HFFc6 (cell line): ENCODE measurements around the gene ABI3BP. TPM values are rescaled to one million over a fixed set of nuclear protein-coding genes. Genes with fewer than 3 reads are reported as not detected.
A peak's percentile ranks its signal among the peaks of the same experiment; 100 is the strongest.

Experiments used
- DNase-seq: peaks from one replicate; pipeline ENCODE4 v3.0.0-alpha.2; 2018
- H3K27ac Mint-ChIP-seq: 2 replicates; pipeline ENCODE4 v1.8.0; 2020; ENCODE audit warnings: mild to moderate bottlenecking, mixed read lengths
- H3K27me3 Mint-ChIP-seq: 2 replicates; pipeline ENCODE4 v1.8.0; 2021; ENCODE audit warnings: mild to moderate bottlenecking, moderate library complexity, mixed read lengths; ENCODE audit not compliant: insufficient read depth
- H3K36me3 Mint-ChIP-seq: 2 replicates; pipeline ENCODE4 v1.8.0; 2021; ENCODE audit warnings: low read depth, mixed read lengths
- H3K4me1 Mint-ChIP-seq: 2 replicates; pipeline ENCODE4 v1.8.0; 2020; ENCODE audit warnings: low read depth, mixed read lengths
- H3K4me3 Mint-ChIP-seq: 2 replicates; pipeline ENCODE4 v1.8.0; 2020; ENCODE audit warnings: mild to moderate bottlenecking, moderate library complexity, mixed read lengths
- H3K9me3 Mint-ChIP-seq: 2 replicates; pipeline ENCODE4 v1.8.0; 2020; ENCODE audit warnings: mild to moderate bottlenecking, mixed read lengths
- CTCF ChIP-seq: fragments of 200-600 bp; sonication (generic); IDR thresholded peaks from 2 replicates; pipeline ENCODE4 v1.5.0; 2021; ENCODE audit warnings: antibody characterized with exemption, mild to moderate bottlenecking
- total RNA-seq, 6 experiments: library from RNA; stranded (reverse); fragmentation: NEBNext Ultra II Directional; extraction: Animal tissue kit (Norgen Biotek cat#: 25700); gene quantifications; 2 replicates in 1 of 6; 3 replicates in 5 of 6; pipeline ENCODE4 v1.2.3, GENCODE V29; 2021

The ABI3BP gene
- total RNA-seq, 6 experiments from 2014 or later: 12.4 to 27.8 (median 24.6) TPM

DNA sequence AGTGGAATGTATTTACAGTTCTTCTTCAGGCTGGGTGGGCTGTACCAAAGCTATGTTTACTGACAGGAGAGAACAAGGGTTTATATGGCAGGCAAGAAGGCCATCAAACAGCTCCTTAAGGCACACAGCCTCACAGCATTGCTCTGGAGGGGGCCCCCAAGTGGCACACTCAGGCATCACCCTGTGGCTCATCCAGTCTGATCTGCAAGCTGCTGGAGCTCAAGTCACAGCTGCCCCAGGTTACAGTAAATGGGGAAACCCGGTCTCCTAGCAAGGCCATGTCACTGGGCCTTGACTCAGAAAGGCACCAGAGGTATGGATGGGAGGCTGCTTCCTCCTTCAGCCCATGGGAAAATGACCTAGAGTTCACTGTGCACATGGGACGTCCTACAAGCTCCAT, 216.5 kb downstream of the ABI3BP start:
- no peaks in the 10 kb centered on the region for H3K9me3 Mint-ChIP-seq
- peak; percentile 31 for TF ChIP-seq CTCF
- DNase-seq: no peak
- H3K27me3 Mint-ChIP-seq: no peaks in the 10 kb centered on the region; the same call in 1 of the 2 replicates
- H3K4me3 Mint-ChIP-seq: no peak overlapping the region
- peaks cover 61% of the 10 kb centered on the region for H3K4me1 Mint-ChIP-seq
- H3K36me3 Mint-ChIP-seq: peaks cover 5% of the 10 kb centered on the region; the same call in 1 of the 2 replicates
- peak overlapping the region; percentile 80 for H3K27ac Mint-ChIP-seq

GRCh38 chr3:100776097-100776729, 217.0 kb downstream of the ABI3BP start:
- peak overlapping the region; percentile 16; the same call in 1 of the 2 replicates for H3K27ac Mint-ChIP-seq
- H3K9me3 Mint-ChIP-seq: no peaks in the 10 kb centered on the region
- H3K36me3 Mint-ChIP-seq: peaks cover 5% of the 10 kb centered on the region; the same call in 1 of the 2 replicates
- TF ChIP-seq CTCF: no peak
- no peak for DNase-seq
- H3K27me3 Mint-ChIP-seq: no peaks in the 10 kb centered on the region; the same call in 1 of the 2 replicates
- H3K4me3 Mint-ChIP-seq: no peak overlapping the region
- H3K4me1 Mint-ChIP-seq: peaks cover 56% of the 10 kb centered on the region

DNA sequence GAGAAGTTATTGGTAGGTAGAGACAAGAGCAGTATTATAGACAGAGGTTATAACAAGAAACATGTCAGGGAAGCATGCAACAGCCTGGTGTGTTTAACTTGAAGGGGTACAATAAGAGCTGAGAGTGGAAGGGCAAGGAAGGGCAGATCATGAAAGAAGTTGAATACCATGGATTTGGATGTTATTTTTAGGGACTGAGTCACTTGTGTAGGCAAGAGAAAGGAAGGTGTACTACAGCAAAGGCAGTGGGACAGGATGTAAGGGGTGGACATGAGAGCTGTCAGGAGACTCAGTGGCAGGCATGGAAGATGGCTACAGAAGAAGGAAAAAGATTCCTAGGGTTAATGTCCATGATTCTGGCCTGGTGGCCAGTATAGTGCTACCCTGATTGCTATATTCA, 217.6 kb downstream of the ABI3BP start:
- no peak for TF ChIP-seq CTCF
- Mint-ChIP-seq H3K9me3 (no peaks in the 10 kb centered on the region), H3K4me3 (no peak overlapping the region), H3K4me1 (peaks cover 50% of the 10 kb centered on the region), H3K27ac (no peak overlapping the region; the same call in 1 of the 2 replicates), H3K27me3 (no peaks in the 10 kb centered on the region; the same call in 1 of the 2 replicates), H3K36me3 (peaks cover 5% of the 10 kb centered on the region; the same call in 1 of the 2 replicates)
- DNase-seq: no peak

GRCh38 chr3:100775226-100775625, 218.0 kb downstream of the ABI3BP start:
- Mint-ChIP-seq H3K4me1 (peaks cover 47% of the 10 kb centered on the region), H3K4me3 (no peak overlapping the region), H3K36me3 (peaks cover 5% of the 10 kb centered on the region; the same call in 1 of the 2 replicates), H3K27me3 (no peaks in the 10 kb centered on the region; the same call in 1 of the 2 replicates), H3K9me3 (no peaks in the 10 kb centered on the region), H3K27ac (no peak overlapping the region)
- no peak for TF ChIP-seq CTCF
- no peak for DNase-seq

- Mint-ChIP-seq H3K36me3 (peaks cover 5% of the 10 kb centered on the region; the same call in 1 of the 2 replicates), H3K27ac (no peak overlapping the region), H3K27me3 (no peaks in the 10 kb centered on the region; the same call in 1 of the 2 replicates), H3K9me3 (no peaks in the 10 kb centered on the region), H3K4me3 (no peak overlapping the region), H3K4me1 (no peaks in the 10 kb centered on the region)
- no peak for TF ChIP-seq CTCF
- DNase-seq: no peak
Measured at GRCh38 chr3:100769693-100770092, 223.5 kb downstream of the ABI3BP start.
